Liver (tissue), 9 donors: Measurements from ENCODE around the gene SF3B5. TPM values are rescaled to one million over a fixed set of nuclear protein-coding genes. Genes with fewer than 3 reads are reported as not detected.
A peak's percentile ranks its signal among the peaks of the same experiment; 100 is the strongest.

Source experiments
- DNase-seq: peaks from one replicate; pipeline ENCODE4 v3.0.0-alpha.2; 2017; ENCODE audit warnings: low spot score
- H3K27ac ChIP-seq, 2 donors: one replicate each; pipeline ENCODE4 v1.7.0; 2013; ENCODE audit warnings: inconsistent platforms in 2 of 2, low read length in 2 of 2, control low read depth in 1 of 2, low read depth in 1 of 2, mild to moderate bottlenecking in 1 of 2
- H3K27me3 ChIP-seq, 4 donors: one replicate each; pipeline versions ENCODE4 v1.6.1 to v1.7.0; 2013; ENCODE audit warnings: low read length in 3 of 4, inconsistent platforms in 1 of 4, mild to moderate bottlenecking in 1 of 4, moderate library complexity in 1 of 4; ENCODE audit not compliant: control insufficient read depth in 4 of 4, insufficient read depth in 4 of 4
- H3K36me3 ChIP-seq, 4 donors: one replicate each; pipeline versions ENCODE4 v1.6.1 to v1.7.0; 2013; ENCODE audit warnings: low read length in 3 of 4, mild to moderate bottlenecking in 3 of 4, low read depth in 1 of 4, moderate library complexity in 1 of 4; ENCODE audit not compliant: control insufficient read depth in 4 of 4, insufficient read depth in 3 of 4
- H3K4me1 ChIP-seq, 4 donors: one replicate each; pipeline versions ENCODE4 v1.6.1 to v1.7.0; 2013; ENCODE audit warnings: low read length in 3 of 4, mild to moderate bottlenecking in 3 of 4, moderate library complexity in 1 of 4; ENCODE audit not compliant: control insufficient read depth in 4 of 4, insufficient read depth in 4 of 4
- H3K4me3 ChIP-seq, 3 donors: one replicate each; pipeline versions ENCODE4 v1.6.1 to v1.7.0; 2013; ENCODE audit warnings: low read length in 3 of 3, control low read depth in 1 of 3, low read depth in 1 of 3, mild to moderate bottlenecking in 1 of 3
- H3K9ac ChIP-seq, 2 donors: one replicate each; pipeline ENCODE4 v1.7.0; 2013; ENCODE audit warnings: low read length in 2 of 2, mild to moderate bottlenecking in 2 of 2, moderate library complexity in 2 of 2, control low read depth in 1 of 2, low read depth in 1 of 2
- H3K9me3 ChIP-seq, 4 donors: one replicate each; pipeline versions ENCODE4 v1.6.1 to v1.7.0; 2013; ENCODE audit warnings: low read length in 3 of 4; ENCODE audit not compliant: control insufficient read depth in 4 of 4
- ATF3 ChIP-seq: IDR thresholded peaks from 2 replicates; pipeline ENCODE4 v1.6.1; 2016; ENCODE audit warnings: antibody characterized with exemption
- CTCF ChIP-seq: fragments of 150-350 bp; IDR thresholded peaks from 2 replicates; pipeline ENCODE4 v1.5.1; 2017; ENCODE audit warnings: improper control_type of control experiment, low read depth, low read length; ENCODE audit not compliant: missing input control
- EGR1 ChIP-seq, 2 donors: IDR thresholded peaks; 2 replicates each; pipeline ENCODE4 v1.6.1; 2016 to 2018; ENCODE audit warnings: antibody characterized with exemption in 2 of 2, low read depth in 2 of 2
- FOXA1 ChIP-seq: IDR thresholded peaks from 2 replicates; pipeline ENCODE4 v1.6.1; 2016; ENCODE audit warnings: antibody characterized with exemption
- FOXA2 ChIP-seq: IDR thresholded peaks from 2 replicates; pipeline ENCODE4 v1.6.1; 2016; ENCODE audit warnings: antibody characterized with exemption
- GABPA ChIP-seq, 2 donors: IDR thresholded peaks in 1 of 2; conservative IDR thresholded peaks in 1 of 2; 2 replicates each; pipeline ENCODE4 v1.6.1; 2016; ENCODE audit warnings: antibody characterized with exemption in 2 of 2, mild to moderate bottlenecking in 1 of 2, moderate library complexity in 1 of 2
- HNF4A ChIP-seq, 2 donors: conservative IDR thresholded peaks; 2 replicates each; pipeline ENCODE4 v1.6.1; 2016; ENCODE audit warnings: antibody characterized with exemption in 2 of 2, mild to moderate bottlenecking in 2 of 2
- HNF4G ChIP-seq: IDR thresholded peaks from 2 replicates; pipeline ENCODE4 v1.6.1; 2016; ENCODE audit warnings: antibody characterized with exemption
- JUND ChIP-seq, 2 donors: IDR thresholded peaks; 2 replicates each; pipeline ENCODE4 v1.6.1; 2016; ENCODE audit warnings: antibody characterized with exemption in 2 of 2
- MAX ChIP-seq: IDR thresholded peaks from 2 replicates; pipeline ENCODE4 v1.6.1; 2016; ENCODE audit warnings: antibody characterized with exemption
- NR2F2 ChIP-seq: IDR thresholded peaks from 2 replicates; pipeline ENCODE4 v1.6.1; 2016; ENCODE audit warnings: antibody characterized with exemption
- RAD21 ChIP-seq, 2 donors: IDR thresholded peaks; 2 replicates each; pipeline ENCODE4 v1.6.1; 2016; ENCODE audit warnings: antibody characterized with exemption in 2 of 2, mild to moderate bottlenecking in 2 of 2
- REST ChIP-seq: IDR thresholded peaks from 2 replicates; pipeline ENCODE4 v1.6.1; 2016; ENCODE audit warnings: antibody characterized with exemption, mild to moderate bottlenecking
- RXRA ChIP-seq, 2 donors: IDR thresholded peaks; 2 replicates each; pipeline ENCODE4 v1.6.1; 2017 to 2018; ENCODE audit warnings: antibody characterized with exemption in 2 of 2, mild to moderate bottlenecking in 1 of 2
- SP1 ChIP-seq: IDR thresholded peaks from 2 replicates; pipeline ENCODE4 v1.6.1; 2018; ENCODE audit warnings: antibody characterized with exemption, mild to moderate bottlenecking
- TAF1 ChIP-seq: conservative IDR thresholded peaks from 2 replicates; pipeline ENCODE4 v1.6.1; 2016; ENCODE audit warnings: antibody characterized with exemption, mild to moderate bottlenecking
- YY1 ChIP-seq: IDR thresholded peaks from 2 replicates; pipeline ENCODE4 v1.6.1; 2016; ENCODE audit warnings: antibody characterized with exemption, mild to moderate bottlenecking
- ZBTB33 ChIP-seq: IDR thresholded peaks from 2 replicates; pipeline ENCODE4 v1.6.1; 2016; ENCODE audit warnings: antibody characterized with exemption
- WGBS: extraction: QIAGEN DNeasy Blood & Tissue Kit; methylation state at CpG from one replicate; pipeline ENCODE4 v1.1.7; 2013; 5-methylcytosine and 5-hydroxymethylcytosine counted together
- polyA plus RNA-seq, 2 donors: library from polyadenylated mRNA; stranded (reverse) in 1 of 2; unstranded in 1 of 2; fragments of 200-250 nt in 1 of 2; fragments of >200 nt in 1 of 2; fragmentation: Nextera tagmentation in 1 of 2; extraction: Ambion mirVana in 1 of 2; gene quantifications; one replicate each; pipeline versions ENCODE4 v1.2.1 to v1.2.3, GENCODE V29; 2013 to 2015
- total RNA-seq, 2 donors: library from RNA; depleted of rRNA; stranded (reverse); fragments of >200 nt; gene quantifications; one replicate each; pipeline ENCODE4 v1.2.3, GENCODE V29; 2014
- donor health status: healthy.
- donor health status: healthy.
- donor health status: healthy.
- donor health status: healthy.
- donor health status: healthy.

Gene SF3B5
- total and polyA plus RNA-seq, 4 donors, result 51.8 to 178 (median 96.9) TPM

- no peak for TF ChIP-seq RXRA (IDR thresholded peaks at IDR 0.05)
- TF ChIP-seq MAX, result peak; percentile 11
- TF ChIP-seq TAF1, result no peak
- no peak for TF ChIP-seq FOXA2
These were observed 9.6 kb upstream of the SF3B5 start (continued) for GRCh38 chr6:144104898-144105487.

- 44% methylated on average over 4 of the region's 4 CpGs for WGBS
- Histone ChIP-seq H3K9me3 (no peaks in the 10 kb centered on the region), H3K4me3 (no peak overlapping the region), H3K27ac (no peak overlapping the region), H3K27me3 (no peaks in the 10 kb centered on the region), H3K36me3 (no peaks in the 10 kb centered on the region), H3K4me1 (no peaks in the 10 kb centered on the region), H3K9ac (no peak overlapping the region)
- no peak for DNase-seq
- TF ChIP-seq FOXA2 (no peak), GABPA (IDR thresholded peaks at IDR 0.05 in 1 of 2, conservative IDR thresholded peaks at IDR 0.05 in 1 of 2) (no peak), EGR1 (IDR thresholded peaks at IDR 0.05; ENCODE audit: low read depth in 2 of 2) (no peak), NR2F2 (no peak), MAX (no peak), RAD21 (IDR thresholded peaks at IDR 0.05) (no peak), ATF3 (no peak), ZBTB33 (no peak), HNF4G (no peak), SP1 (no peak), TAF1 (no peak), RXRA (IDR thresholded peaks at IDR 0.05) (no peak), FOXA1 (no peak), JUND (IDR thresholded peaks at IDR 0.05) (no peak)
These were observed 9.1 kb upstream of the SF3B5 start for GRCh38 chr6:144104488-144104887.

- 83% methylated on average over 4 of the region's 4 CpGs for WGBS
These were observed 7.7 kb upstream of the SF3B5 start for GRCh38 chr6:144103026-144103563.

More at GRCh38 chr6:144103026-144103563, 7.7 kb upstream of the SF3B5 start:
- Histone ChIP-seq H3K27ac (no peak overlapping the region), H3K9me3 (no peaks in the 10 kb centered on the region), H3K4me1 (no peaks in the 10 kb centered on the region), H3K4me3 (no peak overlapping the region), H3K36me3 (no peaks in the 10 kb centered on the region), H3K9ac (no peak overlapping the region), H3K27me3 (no peaks in the 10 kb centered on the region)
- TF ChIP-seq FOXA2 (no peak), ZBTB33 (no peak), RXRA (IDR thresholded peaks at IDR 0.05) (no peak), SP1 (no peak), REST (no peak), EGR1 (IDR thresholded peaks at IDR 0.05; ENCODE audit: low read depth in 2 of 2) (no peak), FOXA1 (no peak), HNF4A (conservative IDR thresholded peaks at IDR 0.05) (no peak), YY1 (no peak), RAD21 (IDR thresholded peaks at IDR 0.05) (no peak), ATF3 (no peak), HNF4G (no peak), NR2F2 (no peak), CTCF (no peak)
- DNase-seq, result no peak
